Sigmoid colon (tissue), 7 donors: ENCODE data around the gene CERS2. TPM values are rescaled to one million over a fixed set of nuclear protein-coding genes. Genes with fewer than 3 reads are reported as not detected.

ENCODE experiments used
- DNase-seq: peaks from one replicate; pipeline ENCODE4 v3.0.0-alpha.2; 2019
- H3K27ac ChIP-seq, 4 donors: fragments of 200-600 bp; sonication (generic); one replicate each; pipeline ENCODE4 v1.5.1; 2016 to 2019; ENCODE audit warnings: mild to moderate bottlenecking in 1 of 4
- H3K27me3 ChIP-seq, 3 donors: fragments of 200-600 bp; sonication (generic); one replicate each; pipeline ENCODE4 v1.5.1; 2019; ENCODE audit warnings: mild to moderate bottlenecking in 1 of 3
- H3K36me3 ChIP-seq, 4 donors: fragments of 200-600 bp; sonication (generic); one replicate each; pipeline ENCODE4 v1.5.1; 2016 to 2019
- H3K4me1 ChIP-seq, 4 donors: fragments of 200-600 bp; sonication (generic); one replicate each; pipeline ENCODE4 v1.5.1; 2017 to 2019
- H3K4me3 ChIP-seq, 4 donors: fragments of 200-600 bp; sonication (generic); one replicate each; pipeline ENCODE4 v1.5.1; 2017 to 2019; ENCODE audit warnings: mild to moderate bottlenecking in 2 of 4, moderate library complexity in 1 of 4
- H3K9me3 ChIP-seq, 4 donors: fragments of 200-600 bp in 3 of 4; sonication (generic) in 3 of 4; one replicate each; pipeline versions ENCODE4 v1.5.1 to v1.6.1; 2013 to 2019
- CTCF ChIP-seq, 4 experiments: fragments of 450-650 bp in 3 of 4; fragments of 200-600 bp in 1 of 4; IDR thresholded peaks; one replicate each; pipeline ENCODE4 v1.5.1; 2016 to 2019; ENCODE audit warnings: antibody characterized with exemption in 4 of 4, mild to moderate bottlenecking in 3 of 4, moderate library complexity in 2 of 4
- EP300 ChIP-seq, 4 donors: sonication (generic); formaldehyde crosslinking; IDR thresholded peaks; one replicate each; pipeline ENCODE4 v1.6.1; 2017; ENCODE audit warnings: antibody characterized with exemption in 4 of 4
- POLR2A ChIP-seq, 2 donors: fragments of 450-650 bp; IDR thresholded peaks; one replicate each; pipeline ENCODE4 v1.6.1; 2016; ENCODE audit warnings: antibody characterized with exemption in 2 of 2, mild to moderate bottlenecking in 2 of 2, moderate library complexity in 2 of 2
- POLR2AphosphoS5 ChIP-seq, 4 donors: sonication (generic); formaldehyde crosslinking; IDR thresholded peaks; one replicate each; pipeline ENCODE4 v1.6.1; 2017; ENCODE audit warnings: antibody characterized with exemption in 4 of 4
- WGBS, 2 donors: extraction: QIAGEN DNeasy Blood & Tissue Kit; methylation state at CpG; one replicate each; pipeline ENCODE4 v1.1.7; 2013; 5-methylcytosine and 5-hydroxymethylcytosine counted together
- intact Hi-C: fragments of 100-400 bp; cut with DNase I; formaldehyde crosslinking; loops from one replicate; pipeline ENCODE4 v1.15.1; 2023
- polyA plus RNA-seq, 3 donors: library from polyadenylated mRNA; stranded (reverse); fragments of 200-250 nt; gene quantifications; one replicate each; pipeline ENCODE4 v1.2.3, GENCODE V29; 2013
- total RNA-seq, 4 donors: library from RNA; depleted of rRNA; stranded (reverse); fragments of >200 nt; gene quantifications; one replicate each; pipeline ENCODE4 v1.1.0, GENCODE V29; 2016
- donor health status: healthy with polysubstance abuse.
- donor health status: Bipolar disorder and iron deficiency.
- donor health status: healthy.

The CERS2 gene
- total and polyA plus RNA-seq, 7 donors = 50.6 to 115 (median 82.0) TPM

GRCh38 chr1:150999051-150999674 is 24.5 kb upstream of the CERS2 start:
- Histone ChIP-seq H3K27ac (peak overlapping the region in 1 of 4 donors; percentile 39), H3K4me3 (no peak overlapping the region), H3K27me3 (no peaks in the 10 kb centered on the region), H3K4me1 (peaks cover 0 to 34% (median 20%) of the 10 kb centered on the region in 4 donors), H3K36me3 (peaks cover 9 to 60% (median 34%) of the 10 kb centered on the region in 4 donors), H3K9me3 (no peaks in the 10 kb centered on the region)
- intact Hi-C loops = no loop called here
- no peak for DNase-seq
- TF ChIP-seq EP300 (IDR thresholded peaks at IDR 0.05) (no peak), CTCF (IDR thresholded peaks at IDR 0.05) (no peak), POLR2A (IDR thresholded peaks at IDR 0.05) (no peak), POLR2AphosphoS5 (IDR thresholded peaks at IDR 0.05) (no peak)
- WGBS, 2 donors = 68 to 85% methylated on average over 17 of the region's 17 CpGs

- intact Hi-C loops = no loop called here
- peaks cover 9 to 60% (median 34%) of the 10 kb centered on the region in 4 donors for H3K36me3 ChIP-seq
- TF ChIP-seq POLR2AphosphoS5 (IDR thresholded peaks at IDR 0.05) (no peak), POLR2A (IDR thresholded peaks at IDR 0.05) (no peak)
- H3K4me1 ChIP-seq = peaks cover 0 to 22% (median 8%) of the 10 kb centered on the region in 4 donors
- WGBS, 2 donors = 65 to 77% methylated on average over 5 of the region's 5 CpGs
- DNase-seq = no peak
- H3K9me3 ChIP-seq = no peaks in the 10 kb centered on the region
- no peak overlapping the region for H3K4me3 ChIP-seq
- H3K27ac ChIP-seq = no peak overlapping the region
- H3K27me3 ChIP-seq = no peaks in the 10 kb centered on the region
Measured at GRCh38 chr1:150997949-150998348, 23.3 kb upstream of the CERS2 start.

GRCh38 chr1:150997126-150997872 is 22.7 kb upstream of the CERS2 start:
- WGBS, 2 donors = 91 to 92% methylated on average over 20 of the region's 20 CpGs
- Histone ChIP-seq H3K4me3 (no peak overlapping the region), H3K27me3 (no peaks in the 10 kb centered on the region), H3K4me1 (peaks cover 0 to 15% (median 1%) of the 10 kb centered on the region in 4 donors), H3K27ac (no peak overlapping the region), H3K9me3 (no peaks in the 10 kb centered on the region), H3K36me3 (peaks cover 9 to 59% (median 34%) of the 10 kb centered on the region in 4 donors)
- intact Hi-C loops = no loop called here
- DNase-seq = no peak
- TF ChIP-seq CTCF (IDR thresholded peaks at IDR 0.05) (no peak), POLR2A (IDR thresholded peaks at IDR 0.05) (no peak), EP300 (IDR thresholded peaks at IDR 0.05) (no peak), POLR2AphosphoS5 (IDR thresholded peaks at IDR 0.05) (no peak)

- H3K27me3 ChIP-seq = no peaks in the 10 kb centered on the region
- peaks cover 0 to 12% (median 0%) of the 10 kb centered on the region in 4 donors for H3K4me1 ChIP-seq
- intact Hi-C loops = no loop called here
- no peak overlapping the region for H3K4me3 ChIP-seq
- peak overlapping the region; percentile 38 to 64 (median 63) for H3K27ac ChIP-seq
- TF ChIP-seq CTCF (IDR thresholded peaks at IDR 0.05) = peak; percentile 76 to 86 (median 80)
- no peak for TF ChIP-seq POLR2AphosphoS5 (IDR thresholded peaks at IDR 0.05)
- no peak for TF ChIP-seq POLR2A (IDR thresholded peaks at IDR 0.05)
- no peak for TF ChIP-seq EP300 (IDR thresholded peaks at IDR 0.05)
- no peaks in the 10 kb centered on the region for H3K9me3 ChIP-seq
- H3K36me3 ChIP-seq = peaks cover 9 to 44% (median 28%) of the 10 kb centered on the region in 4 donors
- 34 to 52% methylated on average over 9 of the region's 9 CpGs for WGBS, 2 donors
- DNase-seq = peak; percentile 80
Measured at GRCh38 chr1:150995896-150996295, 21.3 kb upstream of the CERS2 start.

- Histone ChIP-seq H3K4me3 (no peak overlapping the region), H3K4me1 (peaks cover 0 to 12% (median 0%) of the 10 kb centered on the region in 4 donors), H3K9me3 (no peaks in the 10 kb centered on the region), H3K36me3 (peaks cover 9 to 40% (median 27%) of the 10 kb centered on the region in 4 donors), H3K27ac (peak overlapping the region; percentile 38 to 64 (median 63)), H3K27me3 (no peaks in the 10 kb centered on the region)
- TF ChIP-seq POLR2A (IDR thresholded peaks at IDR 0.05) = no peak
- TF ChIP-seq EP300 (IDR thresholded peaks at IDR 0.05) = no peak
- no peak for TF ChIP-seq CTCF (IDR thresholded peaks at IDR 0.05)
- TF ChIP-seq POLR2AphosphoS5 (IDR thresholded peaks at IDR 0.05) = no peak
- DNase-seq = no peak
- intact Hi-C loops = no loop called here
- WGBS, 2 donors = 45 to 70% methylated on average over 4 of the region's 4 CpGs
Measured at GRCh38 chr1:150995460-150995859, 20.8 kb upstream of the CERS2 start.
